ENCODE results near the gene NUP98.
"Not testable (repeated sequence)": the region's sequence is repeated elsewhere in the genome, so short reads cannot be mapped to it uniquely, and the experiment has no call there.

NUP98 gene

DNA sequence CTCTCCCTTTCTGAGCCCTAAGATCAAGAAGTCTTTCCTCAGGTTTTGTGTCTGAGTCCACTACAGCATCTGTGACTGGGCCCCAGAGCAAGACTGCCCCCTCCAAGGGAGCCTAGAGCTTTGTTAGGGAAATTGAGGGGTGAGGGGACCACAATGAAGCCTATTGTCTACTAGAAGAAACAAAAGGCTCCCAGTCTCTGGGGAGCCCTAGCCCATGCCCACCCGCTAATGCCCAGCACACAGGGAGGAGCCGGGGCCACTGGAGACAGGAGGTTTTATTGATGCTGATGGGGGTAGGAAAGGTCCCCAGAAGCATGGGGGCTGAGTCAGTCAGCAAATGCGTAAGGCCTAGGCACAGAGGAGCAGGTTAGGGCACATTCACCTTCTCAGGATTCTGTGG lies 29.4 kb upstream of the NUP98 start:
- no peak for DNase-seq (ENCODE audit: low read depth)

DNA sequence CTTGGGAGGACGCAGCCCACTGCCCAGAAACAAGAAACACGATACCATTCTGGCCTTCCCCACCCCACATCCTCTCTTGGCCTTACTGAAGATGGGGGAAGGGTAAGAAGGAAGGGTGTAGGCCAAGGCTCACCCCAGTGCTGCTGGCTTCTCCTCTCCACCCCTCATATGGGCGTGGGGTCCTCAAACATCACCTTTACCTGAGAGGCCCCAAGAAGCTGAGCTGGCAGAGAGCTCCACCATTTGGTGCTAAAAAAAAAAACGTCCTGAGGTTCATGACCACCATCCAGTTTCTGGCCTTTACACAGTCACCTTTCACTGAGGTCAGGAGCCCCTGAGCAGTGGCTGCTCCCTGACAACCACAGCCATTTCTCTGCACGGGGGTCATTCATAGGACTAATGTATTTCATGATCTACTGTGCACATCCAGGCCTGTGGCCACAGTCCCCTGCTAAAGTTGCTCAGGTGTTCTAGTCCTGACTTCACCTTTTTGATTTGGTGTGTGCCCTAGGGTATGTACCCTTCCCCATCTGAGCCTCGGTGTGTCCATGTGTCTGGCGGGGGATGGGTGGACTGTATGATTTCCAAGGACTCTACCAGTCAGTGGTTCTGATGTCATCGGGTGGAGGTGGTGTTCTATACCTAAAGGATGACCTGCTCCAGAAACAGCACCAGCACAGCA lies 28.3 kb upstream of the NUP98 start:
- DNase-seq (ENCODE audit: low read depth), result no peak

- DNase-seq (ENCODE audit: low read depth), result peak; percentile 75
These were observed 27.5 kb upstream of the NUP98 start for GRCh38 chr11:3824714-3825472.

DNA sequence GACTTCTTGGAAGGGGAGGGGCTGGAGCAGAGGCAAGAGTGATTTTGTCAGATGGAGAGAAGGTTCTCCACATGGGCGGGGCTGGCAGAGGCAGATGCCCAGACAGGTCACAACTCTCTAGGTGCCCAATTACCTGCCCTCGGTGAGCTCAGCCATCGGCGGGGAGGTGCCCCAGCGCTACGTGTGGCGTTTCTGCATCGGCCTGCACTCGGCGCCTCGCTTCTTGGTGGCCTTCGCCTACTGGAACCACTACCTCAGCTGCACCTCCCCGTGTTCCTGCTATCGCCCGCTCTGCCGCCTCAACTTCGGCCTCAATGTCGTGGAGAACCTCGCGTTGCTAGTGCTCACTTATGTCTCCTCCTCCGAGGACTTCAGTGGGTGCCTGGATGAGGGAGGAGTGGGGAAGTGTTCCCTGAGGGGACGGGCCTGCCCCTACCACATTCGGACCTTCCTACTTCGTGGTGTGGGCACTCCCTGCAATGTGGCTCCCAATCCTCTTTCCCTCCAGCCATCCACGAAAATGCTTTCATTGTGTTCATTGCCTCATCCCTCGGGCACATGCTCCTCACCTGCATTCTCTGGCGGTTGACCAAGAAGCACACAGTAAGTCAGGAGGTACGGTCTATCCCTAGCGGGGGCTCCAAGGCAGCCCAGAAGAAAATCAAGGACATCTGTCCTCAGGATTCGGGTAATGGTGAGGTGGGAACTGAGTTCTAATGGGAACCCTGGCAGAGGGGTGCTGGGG lies 26.6 kb upstream of the NUP98 start:
- DNase-seq (ENCODE audit: low read depth), result no peak

DNA sequence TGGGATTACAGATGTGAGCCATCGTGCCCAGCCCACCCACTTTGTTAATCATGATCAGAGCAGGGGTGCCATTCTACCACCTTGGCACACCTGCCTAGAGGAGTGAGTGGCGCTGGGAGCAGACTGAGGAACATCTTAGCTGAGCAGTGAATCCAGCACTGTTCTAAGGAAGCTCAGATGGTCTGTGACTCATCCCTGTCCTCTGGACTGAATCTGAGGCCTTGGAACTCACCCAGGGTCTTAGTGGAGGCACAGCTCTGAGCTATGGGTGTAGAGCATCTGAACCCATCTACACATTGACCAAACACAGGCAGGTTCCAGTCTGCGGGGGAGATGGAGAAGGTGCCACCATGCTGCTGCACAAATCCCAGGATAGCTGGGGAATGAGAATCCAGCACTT lies 25.9 kb upstream of the NUP98 start:
- no peak for DNase-seq (ENCODE audit: low read depth)

DNA sequence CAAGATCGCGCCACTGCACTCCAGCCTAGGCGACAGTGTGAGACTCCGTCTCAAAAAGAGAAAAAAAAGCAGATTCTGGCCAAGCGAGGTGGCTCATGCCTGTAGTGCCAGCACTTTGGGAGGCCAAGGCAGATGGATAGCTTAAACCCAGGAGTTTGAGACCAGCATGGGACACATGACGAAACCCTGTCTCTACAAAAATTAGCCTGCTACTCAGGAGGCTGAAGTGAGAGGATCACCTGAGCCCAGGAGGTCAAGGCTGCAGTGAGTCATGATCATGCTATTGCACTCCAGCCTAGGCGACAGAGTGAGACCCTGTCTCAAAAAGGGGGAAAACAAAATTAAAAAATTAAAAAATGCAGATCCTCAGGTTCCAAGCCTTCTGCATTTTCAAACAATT lies 25.0 kb upstream of the NUP98 start:
- no peak for DNase-seq (ENCODE audit: low read depth)

DNA sequence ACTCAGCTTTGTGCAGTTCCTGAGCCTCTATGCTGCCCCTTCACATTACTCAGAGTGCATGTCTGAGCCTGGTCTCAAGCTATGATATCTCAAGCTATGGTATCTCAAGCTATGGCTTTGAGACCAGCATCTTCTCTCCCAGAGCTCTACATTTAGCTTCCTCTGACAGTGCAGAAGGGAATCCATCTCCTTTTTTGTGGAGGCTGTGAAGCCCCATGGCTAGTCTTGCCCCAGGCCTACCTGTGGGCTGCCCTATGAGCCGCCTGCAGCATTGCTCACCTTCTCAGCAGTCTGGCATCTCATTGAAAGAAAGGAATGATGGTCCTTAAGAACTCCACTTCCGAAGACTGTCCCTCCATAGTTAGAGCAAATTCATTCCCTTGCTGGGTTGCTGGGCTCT lies 23.6 kb upstream of the NUP98 start:
- DNase-seq (ENCODE audit: low read depth), result no peak

- DNase-seq (ENCODE audit: low read depth), result no peak
These were observed 19.9 kb upstream of the NUP98 start for GRCh38 chr11:3817181-3817800.

- no peak for DNase-seq (ENCODE audit: low read depth)
These were observed 19.3 kb upstream of the NUP98 start for GRCh38 chr11:3816673-3817072.

DNA sequence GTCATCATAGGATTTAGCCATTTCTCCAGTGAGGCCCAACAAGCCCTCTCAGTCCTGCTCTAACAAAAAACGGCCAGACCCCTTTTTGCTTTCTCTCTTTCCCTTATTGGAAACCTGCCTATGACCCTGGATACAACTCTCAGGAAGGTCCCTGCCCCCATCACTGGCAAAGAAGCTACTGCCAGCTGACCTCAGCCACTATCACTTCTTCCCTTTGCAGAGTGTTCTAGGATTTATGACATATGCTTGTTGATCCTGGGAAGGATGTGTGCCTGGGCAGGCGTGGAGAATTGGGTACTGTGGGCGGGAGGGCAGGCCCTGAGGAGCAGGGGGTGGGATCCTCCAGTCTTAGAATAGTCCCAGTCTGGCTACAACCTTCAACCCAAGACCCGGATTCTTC lies 18.5 kb upstream of the NUP98 start:
- no peak for DNase-seq (ENCODE audit: low read depth)

DNA sequence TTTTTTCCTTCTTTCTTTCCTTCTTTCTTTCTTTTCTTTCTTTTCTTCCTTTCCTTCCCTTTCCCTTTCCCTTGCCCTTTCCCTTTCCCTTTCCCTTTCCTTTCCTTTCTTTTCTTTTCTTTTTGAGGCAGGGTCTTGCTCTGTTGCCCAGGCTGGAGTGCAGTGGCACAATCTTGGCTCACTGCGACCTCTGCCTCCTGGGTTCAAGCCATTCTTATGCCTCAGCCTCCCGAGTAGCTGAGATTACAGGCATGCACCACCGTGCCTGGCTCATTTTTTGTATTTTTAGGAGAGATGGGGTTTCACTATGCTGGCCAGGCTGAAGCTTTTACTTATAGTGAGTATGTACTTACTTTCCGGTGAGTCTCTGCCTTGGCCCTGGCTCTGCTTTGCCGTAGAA lies 17.5 kb upstream of the NUP98 start:
- DNase-seq (ENCODE audit: low read depth), result not testable (repeated sequence)

DNA sequence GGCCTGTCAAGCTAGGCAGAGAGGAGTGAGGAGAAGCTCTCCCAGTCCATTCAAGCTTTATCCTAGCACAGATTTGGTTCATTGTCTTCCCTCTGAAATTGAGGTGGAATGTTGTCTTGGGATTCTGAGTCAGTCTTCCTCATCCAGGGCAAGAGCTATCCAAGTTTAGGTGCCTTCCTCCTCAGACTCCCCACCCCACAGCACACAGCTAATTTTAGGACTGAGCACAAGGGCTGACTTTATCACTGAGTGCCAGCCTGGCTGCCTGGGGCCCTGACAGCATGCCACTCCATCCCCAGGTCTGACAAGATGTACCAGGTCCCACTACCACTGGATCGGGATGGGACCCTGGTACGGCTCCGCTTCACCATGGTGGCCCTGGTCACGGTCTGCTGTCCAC lies 13.6 kb upstream of the NUP98 start:
- DNase-seq (ENCODE audit: low read depth), result no peak

DNA sequence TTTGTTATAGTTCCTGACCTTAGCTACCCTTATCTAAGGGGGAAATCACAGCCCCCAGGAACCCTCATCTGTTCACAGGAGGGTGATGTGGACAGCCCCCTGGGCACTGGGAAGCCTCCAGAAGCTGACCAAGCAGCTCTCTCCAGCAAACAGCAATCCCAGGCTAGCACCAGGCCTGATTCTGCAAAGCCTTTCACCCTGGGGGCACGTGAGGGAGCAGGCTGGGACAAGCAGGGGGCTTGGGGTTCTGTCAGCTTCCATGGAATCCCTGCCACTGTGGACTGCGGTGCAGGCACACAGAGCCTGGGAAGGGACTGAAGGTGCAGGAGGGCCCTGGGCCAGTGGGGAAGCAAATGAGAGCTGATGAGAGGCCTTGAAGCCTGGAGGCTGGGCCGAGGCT lies 13.1 kb upstream of the NUP98 start:
- no peak for DNase-seq (ENCODE audit: low read depth)

- DNase-seq (ENCODE audit: low read depth), result no peak
These were observed 12.2 kb upstream of the NUP98 start for GRCh38 chr11:3809624-3809928.

DNA sequence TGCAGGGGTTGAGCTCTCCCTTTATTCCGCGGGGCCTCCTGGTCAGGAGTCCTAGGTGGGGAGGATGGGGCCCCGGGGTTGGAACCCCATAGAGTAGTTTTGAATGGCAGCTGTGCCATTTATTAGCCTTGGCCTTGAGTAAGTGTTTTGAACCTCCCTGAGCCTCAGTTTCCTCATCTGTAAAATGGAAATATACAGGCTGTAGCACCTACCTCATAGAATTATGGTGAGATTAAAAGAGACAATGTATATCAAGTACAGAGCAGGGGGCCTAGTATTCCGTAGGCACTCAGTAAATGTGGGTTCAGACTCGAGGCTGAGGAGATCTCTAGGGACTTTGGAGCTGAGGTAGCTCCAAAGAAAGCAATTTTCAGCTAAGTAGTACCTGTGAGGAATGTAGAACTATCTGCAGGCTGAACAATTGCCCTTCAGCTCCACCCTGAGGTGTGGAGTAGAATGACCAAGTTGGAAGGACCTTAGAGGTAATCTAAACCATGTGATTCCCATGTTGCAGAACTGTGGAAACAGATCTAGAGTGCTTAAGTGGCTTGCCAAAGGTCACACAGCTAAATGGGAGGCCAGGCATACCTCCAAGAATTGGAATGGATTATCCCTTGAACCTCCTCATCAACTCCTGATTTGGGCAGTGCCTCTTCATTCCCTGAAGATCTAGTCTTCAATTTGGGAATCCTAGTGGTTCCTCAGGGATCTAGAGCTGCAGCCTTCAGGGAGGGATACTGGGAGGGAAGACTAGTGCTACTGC lies 11.7 kb upstream of the NUP98 start:
- DNase-seq (ENCODE audit: low read depth), result no peak

DNA sequence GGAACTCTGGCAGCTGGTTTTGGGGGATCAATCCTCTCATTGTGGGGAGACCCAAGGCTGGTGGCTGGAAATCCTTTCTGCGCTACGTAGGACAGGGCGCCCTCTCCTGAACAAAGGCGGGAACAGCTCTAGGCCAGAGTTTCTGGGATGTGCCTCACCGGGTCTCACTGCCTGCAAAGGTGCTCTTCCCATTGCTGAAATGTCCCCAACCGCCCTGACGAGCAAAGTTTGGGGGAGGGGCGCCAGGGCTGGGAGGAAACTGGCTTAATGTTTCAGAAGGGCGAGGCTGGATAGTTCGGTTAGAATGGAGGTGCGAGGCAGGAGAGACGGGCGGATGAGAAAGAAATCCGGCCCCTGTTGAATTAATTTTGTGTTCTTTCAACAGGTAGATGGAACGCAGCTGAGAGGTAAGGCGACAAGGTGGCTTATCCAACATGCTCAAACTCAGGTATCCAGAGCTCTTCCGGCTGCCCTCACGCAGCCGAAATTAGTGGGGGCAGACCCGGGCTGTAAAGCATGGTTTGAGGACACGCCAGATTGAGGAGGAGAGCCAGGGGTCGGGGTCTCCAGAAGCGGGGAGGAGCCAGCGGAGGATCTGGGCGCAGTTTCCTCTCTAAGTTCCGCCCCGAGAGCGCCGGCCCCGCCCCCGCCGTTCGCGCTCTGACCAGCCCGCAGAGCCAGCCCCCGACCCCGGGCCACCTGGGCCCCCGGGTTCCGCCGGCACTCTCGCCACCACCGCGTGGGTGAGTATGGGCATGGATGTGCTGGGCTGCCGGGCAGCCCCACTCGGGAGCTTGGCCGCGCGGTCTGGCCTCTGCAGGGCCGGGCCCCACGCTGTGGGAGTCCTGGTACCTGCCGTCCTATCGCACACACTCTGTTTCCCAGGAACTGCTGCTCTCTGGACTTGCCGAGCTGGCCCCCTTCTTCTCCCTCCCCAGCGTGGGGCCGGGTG lies 10.8 kb upstream of the NUP98 start, which contains the start of gene PGAP2:
Gene PGAP2 (plus strand): TSS at position 652 of the 952 bp plus-strand sequence. CDS start 2,700 bp downstream, outside the sequence.
- DNase-seq (ENCODE audit: low read depth), result peak; percentile 41

GRCh38 chr11:3803726-3804495 lies 6.6 kb upstream of the NUP98 start:
- no peak for DNase-seq (ENCODE audit: low read depth)

DNA sequence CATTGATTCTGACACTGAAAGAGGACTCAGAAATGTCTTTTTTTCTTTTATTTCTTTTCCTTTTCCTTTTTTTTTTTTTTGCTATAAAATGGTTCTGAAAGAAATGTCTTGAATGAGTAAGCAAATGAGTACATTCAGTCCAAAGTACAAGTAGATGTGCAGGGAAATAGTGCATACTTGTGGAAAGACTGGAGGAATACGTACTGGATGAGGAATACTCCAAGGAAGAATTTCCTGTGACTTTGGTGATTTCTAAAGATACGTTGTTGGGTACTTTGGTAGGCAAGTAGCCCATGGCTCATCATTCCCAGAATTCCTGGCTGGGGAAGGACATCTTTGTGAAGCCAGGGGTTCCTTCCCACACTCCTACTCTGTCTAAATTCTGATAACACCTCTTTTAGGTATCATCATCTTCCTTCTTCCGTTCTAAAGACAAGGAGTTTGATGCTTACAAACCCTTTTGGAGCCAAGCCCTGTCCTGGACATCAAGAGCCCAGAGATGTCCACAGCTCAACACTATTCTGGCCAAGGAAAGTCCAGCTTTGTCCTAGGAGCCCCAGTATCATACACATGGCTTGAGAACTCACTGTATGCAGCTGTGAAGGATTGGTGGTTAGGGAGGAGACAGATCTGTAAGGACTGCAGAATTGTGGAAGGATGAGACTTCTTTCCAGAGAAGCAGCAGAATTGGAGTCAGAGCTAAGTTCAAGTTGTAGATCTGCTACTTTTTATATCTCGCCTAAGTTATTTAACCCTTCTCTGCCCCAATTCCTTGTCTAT lies 4.8 kb upstream of the NUP98 start:
- no peak for DNase-seq (ENCODE audit: low read depth)

DNA sequence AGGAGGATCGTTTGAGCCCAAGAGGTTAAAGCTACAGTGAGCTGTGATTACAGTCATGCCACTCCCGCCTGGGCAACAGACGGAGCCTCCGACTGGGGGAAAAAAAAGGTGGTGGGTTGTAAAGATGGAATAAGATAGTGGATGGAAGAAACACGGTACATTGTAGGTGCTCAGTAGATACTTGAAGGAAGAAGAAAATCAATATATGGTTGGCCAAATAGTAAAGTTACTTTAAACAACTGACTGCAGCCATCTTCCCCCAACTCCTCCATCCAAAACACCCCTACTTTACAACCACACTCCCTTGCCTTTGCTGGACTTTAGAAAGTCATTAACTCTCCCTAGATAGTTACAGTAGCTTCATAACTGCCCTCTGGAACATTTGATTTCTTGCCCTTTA lies 2.5 kb upstream of the NUP98 start:
- no peak for DNase-seq (ENCODE audit: low read depth)
